Measurements from ENCODE around the gene ZMIZ1. TPM values are rescaled to one million over a fixed set of nuclear protein-coding genes. Genes with fewer than 3 reads are reported as not detected.

Gene ZMIZ1
- total and polyA plus RNA-seq, 2 experiments from 2014 or later = 9.2 to 30.9 TPM

- Mint-ChIP-seq H3K27ac (no peak overlapping the region), H3K36me3 (ENCODE audit: low read depth) (no peaks in the 10 kb centered on the region), H3K4me3 (peak overlapping the region; percentile 92), H3K9me3 (no peaks in the 10 kb centered on the region), H3K4me1 (peaks cover 55% of the 10 kb centered on the region), H3K27me3 (ENCODE audit: insufficient read depth, low read depth, poor library complexity) (peaks cover 30% of the 10 kb centered on the region)
- H3K36me3 ChIP-seq (ENCODE audit: insufficient read depth) = no peaks in the 10 kb centered on the region
- no peaks in the 10 kb centered on the region for H3K9me2 ChIP-seq (ENCODE audit: insufficient read depth)
- peaks cover 13% of the 10 kb centered on the region for H4K20me1 ChIP-seq (replicated peaks; ENCODE audit: insufficient read depth)
- H2AFZ ChIP-seq = no peak overlapping the region
- no peak for TF ChIP-seq ZNF462 (CRISPR knock-in tag; IDR thresholded peaks at IDR 0.05)
- TF ChIP-seq ZNF331 (CRISPR knock-in tag; IDR thresholded peaks at IDR 0.05; ENCODE audit: low read depth) = no peak
- TF ChIP-seq, protein P1, sequence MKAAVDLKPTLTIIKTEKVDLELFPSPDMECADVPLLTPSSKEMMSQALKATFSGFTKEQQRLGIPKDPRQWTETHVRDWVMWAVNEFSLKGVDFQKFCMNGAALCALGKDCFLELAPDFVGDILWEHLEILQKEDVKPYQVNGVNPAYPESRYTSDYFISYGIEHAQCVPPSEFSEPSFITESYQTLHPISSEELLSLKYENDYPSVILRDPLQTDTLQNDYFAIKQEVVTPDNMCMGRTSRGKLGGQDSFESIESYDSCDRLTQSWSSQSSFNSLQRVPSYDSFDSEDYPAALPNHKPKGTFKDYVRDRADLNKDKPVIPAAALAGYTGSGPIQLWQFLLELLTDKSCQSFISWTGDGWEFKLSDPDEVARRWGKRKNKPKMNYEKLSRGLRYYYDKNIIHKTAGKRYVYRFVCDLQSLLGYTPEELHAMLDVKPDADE (IDR thresholded peaks at IDR 0.05) = no peak
- TF ChIP-seq ZNF114 (CRISPR knock-in tag; IDR thresholded peaks at IDR 0.05) = no peak
- peak; percentile 34 for DNase-seq (ENCODE audit: low spot score)
- H3K27ac ChIP-seq (ENCODE audit: low read depth) = no peak overlapping the region
- peaks cover 20% of the 10 kb centered on the region for H3K27me3 ChIP-seq (ENCODE audit: insufficient read depth)
- ATAC-seq = peak; percentile 4
- H3F3A ChIP-seq (replicated peaks; ENCODE audit: low read depth) = peaks cover 8% of the 10 kb centered on the region; the same call in 1 of the 2 replicates
- H3K4me3 ChIP-seq = peak overlapping the region; percentile 90
- peaks cover 36% of the 10 kb centered on the region for H3K4me1 ChIP-seq (ENCODE audit: insufficient read depth)
- H3K79me2 ChIP-seq (replicated peaks; ENCODE audit: insufficient read depth) = peaks cover 54% of the 10 kb centered on the region
- peak overlapping the region; percentile 99 for H3K4me2 ChIP-seq
These were observed 1.4 kb downstream of the ZMIZ1 start for GRCh38 chr10:79070081-79070605.

All from GM23338 (cell line).